ENCODE measurements around the gene MIAT.

DNA sequence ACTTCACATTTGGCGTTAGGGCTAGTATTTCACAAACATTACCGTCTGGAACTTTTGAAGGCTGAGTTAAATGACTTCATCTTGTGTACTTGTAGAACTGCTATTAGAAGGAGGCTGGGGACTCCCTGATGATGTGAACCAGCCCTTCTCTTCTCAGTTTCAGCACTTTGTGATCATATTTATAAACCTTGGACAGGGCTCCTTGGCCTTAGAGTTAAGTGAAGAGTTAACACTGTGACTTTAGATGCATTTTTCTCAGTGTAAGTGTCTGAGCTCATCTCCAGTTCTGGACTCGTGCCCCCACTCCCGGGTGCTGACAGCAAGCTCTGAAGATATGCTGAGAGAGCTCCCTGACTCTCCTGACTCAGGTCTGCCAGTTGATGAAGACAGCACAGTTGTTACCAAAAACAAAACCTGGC, 8.4 kb downstream of the MIAT start:
- no peak for TF ChIP-seq EZH2 (IDR thresholded peaks at IDR 0.05; ENCODE audit: low read length, missing control alignments)
- TF ChIP-seq, protein P1, sequence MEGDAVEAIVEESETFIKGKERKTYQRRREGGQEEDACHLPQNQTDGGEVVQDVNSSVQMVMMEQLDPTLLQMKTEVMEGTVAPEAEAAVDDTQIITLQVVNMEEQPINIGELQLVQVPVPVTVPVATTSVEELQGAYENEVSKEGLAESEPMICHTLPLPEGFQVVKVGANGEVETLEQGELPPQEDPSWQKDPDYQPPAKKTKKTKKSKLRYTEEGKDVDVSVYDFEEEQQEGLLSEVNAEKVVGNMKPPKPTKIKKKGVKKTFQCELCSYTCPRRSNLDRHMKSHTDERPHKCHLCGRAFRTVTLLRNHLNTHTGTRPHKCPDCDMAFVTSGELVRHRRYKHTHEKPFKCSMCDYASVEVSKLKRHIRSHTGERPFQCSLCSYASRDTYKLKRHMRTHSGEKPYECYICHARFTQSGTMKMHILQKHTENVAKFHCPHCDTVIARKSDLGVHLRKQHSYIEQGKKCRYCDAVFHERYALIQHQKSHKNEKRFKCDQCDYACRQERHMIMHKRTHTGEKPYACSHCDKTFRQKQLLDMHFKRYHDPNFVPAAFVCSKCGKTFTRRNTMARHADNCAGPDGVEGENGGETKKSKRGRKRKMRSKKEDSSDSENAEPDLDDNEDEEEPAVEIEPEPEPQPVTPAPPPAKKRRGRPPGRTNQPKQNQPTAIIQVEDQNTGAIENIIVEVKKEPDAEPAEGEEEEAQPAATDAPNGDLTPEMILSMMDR (conservative IDR thresholded peaks at IDR 0.05 in 1 of 2, IDR thresholded peaks at IDR 0.05 in 1 of 2; ENCODE audit: low read depth in 1 of 2, low read length in 2 of 2), result no peak
